Dendritic cell treated with granulocyte-macrophage colony-stimulating factor and Interleukin-4, amounts not matched to agents 40 ng/mL and 50 ng/mL, for 4 days (primary cell): ENCODE results near the gene ANKDD1A.
A peak's percentile ranks its signal among the peaks of the same experiment; 100 is the strongest.

ENCODE experiments used
- H3K27ac Mint-ChIP-seq: one replicate; pipeline ENCODE4 v1.8.0; 2022; ENCODE audit warnings: mild to moderate bottlenecking, mixed read lengths
- H3K27me3 Mint-ChIP-seq: one replicate; pipeline ENCODE4 v1.8.0; 2022; ENCODE audit warnings: mild to moderate bottlenecking, mixed read lengths
- H3K36me3 Mint-ChIP-seq: one replicate; pipeline ENCODE4 v1.8.0; 2022; ENCODE audit warnings: low read depth, mixed read lengths
- H3K4me1 Mint-ChIP-seq: one replicate; pipeline ENCODE4 v1.8.0; 2022; ENCODE audit warnings: low read depth, mixed read lengths
- H3K4me3 Mint-ChIP-seq: one replicate; pipeline ENCODE4 v1.8.0; 2022; ENCODE audit warnings: mild to moderate bottlenecking, moderate library complexity, mixed read lengths
- H3K9me3 Mint-ChIP-seq: one replicate; pipeline ENCODE4 v1.8.0; 2022; ENCODE audit warnings: mixed read lengths
- intact Hi-C: fragments of 100-400 bp; cut with micrococcal nuclease; formaldehyde crosslinking; loops from one replicate; pipeline ENCODE4 v1.15.0; 2022

Gene ANKDD1A

GRCh38 chr15:64911311-64912186 is at the start of gene ANKDD1A:
ANKDD1A (plus strand) TSS chr15:64911902; CDS start chr15:64911931, 29 bp downstream.
- intact Hi-C loops, result no loop called here
- peaks cover 46% of the 10 kb centered on the region for H3K27me3 Mint-ChIP-seq
- no peak within 1 kb of the TSS for H3K27ac Mint-ChIP-seq

GRCh38 chr15:64861960-64862359 is 49.7 kb upstream of the ANKDD1A start:
- Mint-ChIP-seq H3K4me1 (peaks cover 93% of the 10 kb centered on the region), H3K27me3 (no peaks in the 10 kb centered on the region), H3K27ac (peak overlapping the region; percentile 65)

More at GRCh38 chr15:64911311-64912186, at the start of gene ANKDD1A:
- Mint-ChIP-seq H3K36me3 (no peaks in the 10 kb centered on the region), H3K4me1 (peaks cover 6% of the 10 kb centered on the region), H3K4me3 (peak within 1 kb of the TSS; percentile 76), H3K9me3 (no peaks in the 10 kb centered on the region)

GRCh38 chr15:64862408-64862807 is 49.3 kb upstream of the ANKDD1A start:
- no peaks in the 10 kb centered on the region for H3K27me3 Mint-ChIP-seq
- H3K27ac Mint-ChIP-seq, result peak overlapping the region; percentile 65
- peaks cover 93% of the 10 kb centered on the region for H3K4me1 Mint-ChIP-seq
- H3K4me3 Mint-ChIP-seq, result no peak overlapping the region
- H3K9me3 Mint-ChIP-seq, result no peaks in the 10 kb centered on the region
- H3K36me3 Mint-ChIP-seq, result peaks cover 100% of the 10 kb centered on the region
- intact Hi-C loops, result no loop called here

More at GRCh38 chr15:64861960-64862359, 49.7 kb upstream of the ANKDD1A start:
- Mint-ChIP-seq H3K9me3 (no peaks in the 10 kb centered on the region), H3K4me3 (no peak overlapping the region), H3K36me3 (peaks cover 100% of the 10 kb centered on the region)
- intact Hi-C loops, result no loop called here

- peak overlapping the region; percentile 74 for H3K27ac Mint-ChIP-seq
- no peak overlapping the region for H3K4me3 Mint-ChIP-seq
- H3K9me3 Mint-ChIP-seq, result no peaks in the 10 kb centered on the region
- peaks cover 86% of the 10 kb centered on the region for H3K4me1 Mint-ChIP-seq
- peaks cover 97% of the 10 kb centered on the region for H3K36me3 Mint-ChIP-seq
- H3K27me3 Mint-ChIP-seq, result no peaks in the 10 kb centered on the region
- intact Hi-C loops, result no loop called here
Measured at GRCh38 chr15:64864068-64864467, 47.6 kb upstream of the ANKDD1A start.

- Mint-ChIP-seq H3K36me3 (peaks cover 97% of the 10 kb centered on the region), H3K4me3 (no peak overlapping the region), H3K9me3 (no peaks in the 10 kb centered on the region), H3K27me3 (no peaks in the 10 kb centered on the region), H3K4me1 (peaks cover 87% of the 10 kb centered on the region), H3K27ac (peak overlapping the region; percentile 74)
- intact Hi-C loops, result no loop called here
Measured at GRCh38 chr15:64865126-64865997, 46.3 kb upstream of the ANKDD1A start.

- Mint-ChIP-seq H3K36me3 (peaks cover 93% of the 10 kb centered on the region), H3K27me3 (no peaks in the 10 kb centered on the region), H3K27ac (peak overlapping the region; percentile 74), H3K4me3 (no peak overlapping the region), H3K9me3 (no peaks in the 10 kb centered on the region), H3K4me1 (peaks cover 87% of the 10 kb centered on the region)
- intact Hi-C loops, result no loop called here
Measured at GRCh38 chr15:64865998-64866520, 45.6 kb upstream of the ANKDD1A start.

GRCh38 chr15:64869501-64869900 is 42.2 kb upstream of the ANKDD1A start:
- no peaks in the 10 kb centered on the region for H3K27me3 Mint-ChIP-seq
- peaks cover 84% of the 10 kb centered on the region for H3K36me3 Mint-ChIP-seq
- H3K4me3 Mint-ChIP-seq, result no peak overlapping the region
- H3K9me3 Mint-ChIP-seq, result no peaks in the 10 kb centered on the region
- intact Hi-C loops, result no loop called here
- peaks cover 90% of the 10 kb centered on the region for H3K4me1 Mint-ChIP-seq
- peak overlapping the region; percentile 86 for H3K27ac Mint-ChIP-seq

GRCh38 chr15:64870353-64870752 is 41.3 kb upstream of the ANKDD1A start:
- intact Hi-C loops, result no loop called here
- peaks cover 75% of the 10 kb centered on the region for H3K36me3 Mint-ChIP-seq
- H3K4me1 Mint-ChIP-seq, result peaks cover 90% of the 10 kb centered on the region
- H3K27ac Mint-ChIP-seq, result peak overlapping the region; percentile 86
- no peak overlapping the region for H3K4me3 Mint-ChIP-seq
- H3K9me3 Mint-ChIP-seq, result no peaks in the 10 kb centered on the region
- no peaks in the 10 kb centered on the region for H3K27me3 Mint-ChIP-seq

GRCh38 chr15:64875641-64876223 is 36.0 kb upstream of the ANKDD1A start:
- Mint-ChIP-seq H3K27ac (peak overlapping the region; percentile 98), H3K9me3 (no peaks in the 10 kb centered on the region), H3K27me3 (no peaks in the 10 kb centered on the region), H3K36me3 (peaks cover 35% of the 10 kb centered on the region), H3K4me3 (no peak overlapping the region), H3K4me1 (peaks cover 80% of the 10 kb centered on the region)
- intact Hi-C loops, result no loop called here

GRCh38 chr15:64877435-64877834 is 34.3 kb upstream of the ANKDD1A start:
- intact Hi-C loops, result no loop called here
- Mint-ChIP-seq H3K4me3 (no peak overlapping the region), H3K27ac (peak overlapping the region; percentile 98)

GRCh38 chr15:64878705-64879104 is 33.0 kb upstream of the ANKDD1A start:
- H3K9me3 Mint-ChIP-seq, result no peaks in the 10 kb centered on the region
- peak overlapping the region; percentile 98 for H3K27ac Mint-ChIP-seq
- H3K27me3 Mint-ChIP-seq, result no peaks in the 10 kb centered on the region
- intact Hi-C loops, result no loop called here
- H3K4me3 Mint-ChIP-seq, result no peak overlapping the region
- H3K36me3 Mint-ChIP-seq, result peaks cover 16% of the 10 kb centered on the region
- H3K4me1 Mint-ChIP-seq, result peaks cover 77% of the 10 kb centered on the region

More at GRCh38 chr15:64877435-64877834, 34.3 kb upstream of the ANKDD1A start:
- H3K9me3 Mint-ChIP-seq, result no peaks in the 10 kb centered on the region
- peaks cover 23% of the 10 kb centered on the region for H3K36me3 Mint-ChIP-seq
- H3K4me1 Mint-ChIP-seq, result peaks cover 76% of the 10 kb centered on the region
- H3K27me3 Mint-ChIP-seq, result no peaks in the 10 kb centered on the region

GRCh38 chr15:64883100-64883581 is 28.6 kb upstream of the ANKDD1A start:
- Mint-ChIP-seq H3K9me3 (no peaks in the 10 kb centered on the region), H3K4me3 (peak overlapping the region; percentile 68), H3K27ac (peak overlapping the region; percentile 98), H3K4me1 (peaks cover 56% of the 10 kb centered on the region), H3K27me3 (no peaks in the 10 kb centered on the region), H3K36me3 (peaks cover 9% of the 10 kb centered on the region)
- intact Hi-C loops, result loop anchor here (2.0 kb wide), 1 partner anchor 20 kb away; no protein-coding TSS in a partner anchor

GRCh38 chr15:64883997-64884511 is 27.6 kb upstream of the ANKDD1A start:
- Mint-ChIP-seq H3K27me3 (no peaks in the 10 kb centered on the region), H3K4me1 (peaks cover 56% of the 10 kb centered on the region), H3K36me3 (no peaks in the 10 kb centered on the region), H3K4me3 (peak overlapping the region; percentile 65), H3K9me3 (no peaks in the 10 kb centered on the region), H3K27ac (peak overlapping the region; percentile 98)
- intact Hi-C loops, result loop anchor here (1.0 to 2.0 kb wide), 2 partner anchors 8 to 19 kb away; no protein-coding TSS in a partner anchor
